GM12872 (cell line): ENCODE data around the gene TRPM2.

Experiments used
- CTCF ChIP-seq: IDR thresholded peaks from 3 replicates; pipeline ENCODE4 v1.5.1; 2011; ENCODE audit warnings: low read depth, mild to moderate bottlenecking, low read length, moderate library complexity; ENCODE audit not compliant: insufficient read depth

Gene TRPM2

GRCh38 chr21:44454058-44454457 is 100.6 kb downstream of the TRPM2 start:
- TF ChIP-seq CTCF = no peak

DNA sequence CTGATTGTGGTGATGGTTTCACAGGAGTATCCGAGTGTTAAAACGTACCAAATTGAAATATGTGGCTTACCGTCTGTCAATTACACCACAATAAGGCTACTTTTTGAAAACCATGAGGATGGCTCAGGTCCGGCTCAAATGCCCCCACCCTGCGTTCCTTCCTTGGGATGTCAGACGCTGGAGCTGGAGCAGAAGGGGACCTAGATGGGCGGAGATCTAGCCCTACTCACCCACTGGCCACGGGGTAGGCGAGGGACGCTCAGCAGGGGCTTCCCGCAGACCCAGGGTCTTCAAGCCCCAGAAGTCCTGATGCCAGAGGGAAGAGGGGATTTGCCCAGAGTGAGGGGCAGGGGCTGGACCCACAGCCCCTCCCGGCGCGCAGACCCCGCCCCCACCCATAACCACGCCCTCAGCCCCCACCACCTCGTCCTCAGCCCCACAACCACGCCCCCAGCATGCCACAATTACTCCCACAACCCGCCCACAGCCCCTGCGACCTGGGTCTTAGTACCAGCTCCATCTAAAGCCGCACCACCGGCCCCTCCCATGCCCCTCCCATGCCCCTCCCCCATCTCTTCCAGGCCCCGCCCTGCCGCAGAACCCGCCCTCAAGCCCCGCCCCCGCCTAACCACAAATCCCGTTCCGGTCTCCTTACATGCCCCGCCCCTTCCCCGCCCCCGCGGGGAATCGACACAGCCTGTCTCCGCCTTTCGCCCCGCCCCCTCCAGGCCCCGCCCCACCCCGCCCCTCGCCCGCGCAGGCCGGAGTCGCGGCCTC is 101.5 kb downstream of the TRPM2 start, which contains the start of gene LRRC3:
Gene LRRC3, plus strand, starts transcription at position 764 of the 777 bp plus-strand sequence. CDS start 1,135 bp downstream, outside the sequence.
- no peak for TF ChIP-seq CTCF

GRCh38 chr21:44455524-44456213 is 102.2 kb downstream of the TRPM2 start:
- TF ChIP-seq CTCF = peak; percentile 47

DNA sequence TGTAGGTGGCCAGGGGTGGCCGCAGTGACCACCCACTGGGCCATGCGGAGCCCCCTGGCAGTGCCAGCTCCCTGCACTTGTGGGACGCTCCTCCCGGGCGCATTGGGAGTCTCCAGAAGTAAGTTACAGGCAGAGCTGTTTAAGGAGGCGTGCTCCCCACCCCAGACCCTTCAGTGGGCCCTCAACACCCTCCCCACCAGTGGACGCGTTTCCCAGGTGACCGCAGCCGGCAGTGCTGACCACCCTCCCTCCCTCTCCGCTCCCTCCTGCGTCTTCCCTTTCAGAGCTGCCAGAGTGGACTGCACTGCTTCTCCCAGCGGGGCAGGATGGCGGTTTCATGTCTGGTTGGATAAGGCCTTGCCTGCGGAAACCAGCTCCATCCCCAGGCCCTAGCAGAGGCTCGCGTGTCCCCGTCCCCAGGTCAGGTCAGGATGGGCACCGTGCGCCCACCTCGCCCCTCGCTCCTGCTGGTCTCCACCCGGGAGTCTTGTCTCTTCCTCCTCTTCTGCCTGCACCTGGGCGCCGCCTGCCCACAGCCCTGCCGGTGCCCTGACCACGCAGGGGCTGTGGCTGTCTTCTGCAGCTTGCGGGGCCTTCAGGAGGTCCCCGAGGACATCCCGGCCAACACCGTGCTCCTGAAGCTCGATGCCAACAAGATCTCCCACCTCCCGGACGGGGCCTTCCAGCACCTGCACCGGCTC is 102.9 kb downstream of the TRPM2 start:
- TF ChIP-seq CTCF = no peak

GRCh38 chr21:44456915-44457736 is 103.7 kb downstream of the TRPM2 start:
- TF ChIP-seq CTCF = no peak

DNA sequence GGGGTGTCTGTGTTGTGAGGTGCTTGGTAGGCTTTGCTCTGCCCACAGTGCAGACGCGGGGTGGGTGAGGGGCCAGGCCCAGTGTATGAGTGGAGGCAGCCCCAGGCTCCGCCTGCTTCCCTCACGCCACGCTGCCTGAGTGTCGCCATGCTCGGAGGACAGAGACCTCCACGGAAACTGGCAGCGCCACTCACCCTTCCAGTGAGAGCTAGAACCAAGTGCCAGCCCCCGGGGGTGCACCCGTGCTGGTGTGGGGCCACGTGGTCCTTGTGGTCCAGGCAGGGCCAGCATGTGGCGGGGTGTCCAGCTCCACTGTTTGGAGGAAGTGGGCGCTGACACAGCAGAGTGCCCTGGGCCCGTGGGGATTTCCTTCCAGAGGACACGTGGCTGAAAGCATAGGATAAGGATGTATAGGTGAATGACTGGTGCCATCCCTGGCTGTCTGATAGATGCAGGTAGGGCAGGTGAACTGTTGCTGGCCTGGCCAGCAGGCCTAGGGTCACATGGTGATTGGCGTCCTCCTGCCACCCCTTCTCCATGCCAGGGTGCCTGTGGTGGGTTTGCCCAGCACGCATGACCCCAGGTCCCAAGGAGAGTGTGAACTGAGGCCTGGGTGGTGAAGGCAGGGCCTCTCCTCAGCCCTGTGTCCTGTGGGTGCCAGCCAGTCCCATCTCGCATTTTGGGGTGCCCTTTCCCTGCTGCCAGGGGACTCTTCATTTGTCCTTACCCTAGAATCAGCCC is 105.7 kb downstream of the TRPM2 start:
- TF ChIP-seq CTCF = no peak
